H1 (cell line): ENCODE results near the gene FOXA3. TPM values are rescaled to one million over a fixed set of nuclear protein-coding genes. Genes with fewer than 3 reads are reported as not detected.

ENCODE experiments used
- CTCF ChIA-PET: fragments of 300-600 bp; sonication (Branson Sonifier 250); formaldehyde crosslinking; loops from one replicate; lab custom pipeline; 2021; ENCODE audit not compliant: partially characterized antibody; lab: Charles Lee
- POLR2A ChIA-PET: fragments of 300-600 bp; sonication (Branson Sonifier 250); formaldehyde crosslinking; loops from one replicate; lab custom pipeline; 2021; ENCODE audit warnings: inconsistent platforms; ENCODE audit not compliant: partially characterized antibody; lab: Charles Lee
- DNase-seq, 2 experiments: peaks; one replicate each; pipeline versions ENCODE4 v3.0.0 to v3.0.0-alpha.2; 2010 to 2022; ENCODE audit warnings: low spot score in 2 of 2, low read depth in 1 of 2, mixed read lengths in 1 of 2
- FAIRE-seq: peaks from 2 replicates; lab custom pipeline; 2011; peaks lifted over from hg19 to GRCh38; lab: Jason Lieb, UNC
- H2AFZ ChIP-seq: 2 replicates; pipeline ENCODE4 v1.8.1; 2012; ENCODE audit warnings: low read length, inconsistent platforms
- H2AK5ac ChIP-seq: 2 replicates; pipeline ENCODE4 v1.6.1; 2013; ENCODE audit warnings: low read depth, low read length
- H2BK120ac ChIP-seq: replicated peaks from 2 replicates; pipeline ENCODE3; 2013; ENCODE audit warnings: low read depth, low read length, inconsistent platforms
- H2BK12ac ChIP-seq: 2 replicates; pipeline ENCODE4 v1.6.1; 2013; ENCODE audit warnings: low read depth, low read length
- H2BK15ac ChIP-seq: 2 replicates; pipeline ENCODE4 v1.6.1; 2013; ENCODE audit warnings: low read length
- H2BK20ac ChIP-seq: 2 replicates; pipeline ENCODE4 v1.6.1; 2013; ENCODE audit warnings: low read length
- H2BK5ac ChIP-seq: 2 replicates; pipeline ENCODE4 v1.6.1; 2013; ENCODE audit warnings: low read depth, low read length
- H3K14ac ChIP-seq: 2 replicates; pipeline ENCODE4 v1.6.1; 2013; ENCODE audit warnings: inconsistent platforms; ENCODE audit not compliant: insufficient read length
- H3K18ac ChIP-seq: 2 replicates; pipeline ENCODE4 v1.6.1; 2013; ENCODE audit warnings: low read length; ENCODE audit errors: extremely low read depth
- H3K23ac ChIP-seq: 2 replicates; pipeline ENCODE4 v1.6.1; 2013; ENCODE audit warnings: inconsistent platforms; ENCODE audit not compliant: insufficient read length
- H3K23me2 ChIP-seq: 2 replicates; pipeline ENCODE4 v1.6.1; 2013; ENCODE audit warnings: low read depth, low read length
- H3K27ac ChIP-seq: 2 replicates; pipeline ENCODE4 v1.6.1; 2011; ENCODE audit warnings: low read depth, low read length, inconsistent platforms
- H3K27me3 ChIP-seq, 4 experiments: replicated peaks in 1 of 4; 1 replicate in 1 of 4; 2 replicates in 3 of 4; pipeline versions ENCODE4 v1.6.1 to v1.8.1; 2011 to 2013; ENCODE audit warnings: low read length in 3 of 4, mild to moderate bottlenecking in 3 of 4, inconsistent platforms in 2 of 4, mixed read lengths in 2 of 4, moderate library complexity in 1 of 4; ENCODE audit not compliant: control insufficient read depth in 3 of 4, insufficient read depth in 3 of 4; ENCODE audit errors: extremely low read depth in 1 of 4
- H3K36me3 ChIP-seq, 4 experiments: 2 replicates each; pipeline versions ENCODE4 v1.6.1 to v1.8.1; 2011 to 2013; ENCODE audit warnings: mild to moderate bottlenecking in 4 of 4, low read length in 3 of 4, moderate library complexity in 2 of 4, control low read depth in 1 of 4, inconsistent platforms in 1 of 4; ENCODE audit not compliant: insufficient read depth in 4 of 4, control insufficient read depth in 2 of 4
- H3K4ac ChIP-seq: replicated peaks from 2 replicates; pipeline ENCODE3; 2013; ENCODE audit warnings: low read length, low read depth, mixed read lengths, inconsistent platforms; ENCODE audit not compliant: insufficient read length
- H3K4me1 ChIP-seq, 4 experiments: replicated peaks in 1 of 4; 1 replicate in 1 of 4; 2 replicates in 3 of 4; pipeline versions ENCODE4 v1.6.1 to v1.8.1; 2011 to 2013; ENCODE audit warnings: low read length in 3 of 4, inconsistent platforms in 2 of 4, mixed read lengths in 1 of 4; ENCODE audit not compliant: insufficient read depth in 4 of 4, control insufficient read depth in 3 of 4
- H3K4me2 ChIP-seq, 2 experiments: 2 replicates each; pipeline versions ENCODE4 v1.6.1 to v1.8.1; 2011 to 2013; ENCODE audit warnings: low read depth in 2 of 2, low read length in 2 of 2, control low read depth in 1 of 2, inconsistent platforms in 1 of 2, mild to moderate bottlenecking in 1 of 2; ENCODE audit not compliant: insufficient read depth in 1 of 2
- H3K4me3 ChIP-seq, 4 experiments: fragments of 200-600, 300-600 bp in 1 of 4; sonication (generic), shearing (Covaris generic), sonication (Bioruptor Twin) in 1 of 4; 2 replicates each; pipeline versions ENCODE4 v1.5.1 to v1.8.1; 2011 to 2016; ENCODE audit warnings: low read length in 4 of 4, low read depth in 3 of 4, control low read depth in 2 of 4, inconsistent platforms in 2 of 4, mild to moderate bottlenecking in 2 of 4, mixed read lengths in 1 of 4, moderate library complexity in 1 of 4; ENCODE audit not compliant: insufficient read depth in 2 of 4; ENCODE audit errors: extremely low read depth in 1 of 4
- H3K56ac ChIP-seq: replicated peaks from 2 replicates; pipeline ENCODE3; 2013; ENCODE audit warnings: low read depth, mild to moderate bottlenecking, mixed read lengths, low read length, inconsistent platforms; ENCODE audit not compliant: insufficient read length
- H3K79me1 ChIP-seq: 2 replicates; pipeline ENCODE4 v1.6.1; 2013; ENCODE audit warnings: low read depth, low read length, control low read depth
- H3K79me2 ChIP-seq, 2 experiments: 2 replicates each; pipeline versions ENCODE4 v1.6.1 to v1.8.1; 2012 to 2013; ENCODE audit warnings: low read length in 2 of 2, mild to moderate bottlenecking in 2 of 2, inconsistent platforms in 1 of 2; ENCODE audit not compliant: insufficient read depth in 2 of 2, control insufficient read depth in 1 of 2
- H3K9ac ChIP-seq, 4 experiments: replicated peaks in 1 of 4; 1 replicate in 1 of 4; 2 replicates in 3 of 4; pipeline versions ENCODE4 v1.6.1 to v1.8.1; 2011 to 2013; ENCODE audit warnings: low read depth in 3 of 4, low read length in 3 of 4, control low read depth in 2 of 4, mild to moderate bottlenecking in 2 of 4, moderate library complexity in 2 of 4, inconsistent platforms in 1 of 4; ENCODE audit errors: extremely low read depth in 1 of 4
- H3K9me3 ChIP-seq, 2 experiments: 2 replicates each; pipeline versions ENCODE4 v1.6.1 to v1.8.1; 2012 to 2013; ENCODE audit warnings: mild to moderate bottlenecking in 2 of 2, moderate library complexity in 2 of 2, control low read depth in 1 of 2, inconsistent platforms in 1 of 2, low read depth in 1 of 2, low read length in 1 of 2, mixed read lengths in 1 of 2; ENCODE audit not compliant: insufficient read depth in 2 of 2
- H4K20me1 ChIP-seq, 2 experiments: replicated peaks in 1 of 2; 2 replicates each; pipeline versions ENCODE3 to v1.8.1; 2011 to 2013; ENCODE audit warnings: inconsistent platforms in 2 of 2, low read length in 2 of 2, mild to moderate bottlenecking in 1 of 2; ENCODE audit not compliant: insufficient read depth in 2 of 2, control insufficient read depth in 1 of 2
- H4K5ac ChIP-seq: 2 replicates; pipeline ENCODE4 v1.6.1; 2013; ENCODE audit warnings: low read length, low read depth, mixed read lengths, inconsistent platforms; ENCODE audit not compliant: insufficient read length
- H4K8ac ChIP-seq: 2 replicates; pipeline ENCODE4 v1.8.0; 2013; ENCODE audit warnings: mild to moderate bottlenecking, moderate library complexity, low read length, inconsistent platforms; ENCODE audit not compliant: insufficient read depth; ENCODE audit errors: extremely low read depth
- H4K91ac ChIP-seq: replicated peaks from 2 replicates; pipeline ENCODE3; 2013; ENCODE audit warnings: low read length, mixed read lengths, inconsistent platforms; ENCODE audit not compliant: insufficient read length
- CBX5 ChIP-seq: fragments of 300-800, 300-1000 bp; sonication (generic); IDR thresholded peaks from 2 replicates; pipeline ENCODE4 v1.7.1; 2016; ENCODE audit warnings: antibody characterized with exemption, low read length, low read depth
- CEBPB ChIP-seq: IDR thresholded peaks from 2 replicates; pipeline ENCODE4 v1.6.1; 2012; ENCODE audit warnings: low read depth, low read length
- CREB1 ChIP-seq: IDR thresholded peaks from 2 replicates; pipeline ENCODE4 v1.6.1; 2012; ENCODE audit warnings: inconsistent platforms
- FOSL1 ChIP-seq: IDR thresholded peaks from 2 replicates; pipeline ENCODE4 v1.6.1; 2011; ENCODE audit warnings: mild to moderate bottlenecking, low read depth, low read length, moderate library complexity; ENCODE audit not compliant: insufficient read depth
- JUND ChIP-seq: IDR thresholded peaks from 2 replicates; pipeline ENCODE4 v1.6.1; 2011; ENCODE audit warnings: mild to moderate bottlenecking, improper control_type of control experiment, low read length
- KDM5A ChIP-seq: fragments of 200-600 bp; IDR thresholded peaks from 2 replicates; pipeline ENCODE4 v1.7.1; 2012; ENCODE audit warnings: mild to moderate bottlenecking, low read length, inconsistent platforms, mixed read lengths
- RXRA ChIP-seq: IDR thresholded peaks from 2 replicates; pipeline ENCODE4 v1.6.1; 2011; ENCODE audit warnings: low read depth, mild to moderate bottlenecking, low read length, moderate library complexity; ENCODE audit not compliant: insufficient read depth
- ZNF274 ChIP-seq: IDR thresholded peaks from 2 replicates; pipeline ENCODE4 v1.7.0; 2012; ENCODE audit warnings: low read length, borderline replicate concordance; ENCODE audit errors: extremely low read depth
- WGBS, 2 experiments: shearing (Covaris generic) in 1 of 2; methylation state at CpG; one replicate each; pipeline versions ENCODE4 v1.1.6 to v1.1.7; 2013 to 2015; ENCODE audit warnings: low lambda C conversion rate in 2 of 2, mixed read lengths in 2 of 2, inconsistent platforms in 1 of 2, low coverage in 1 of 2, missing lambda C conversion rate in 1 of 2; ENCODE audit not compliant: insufficient replicate concordance in 2 of 2, insufficient coverage in 1 of 2, insufficient read length in 1 of 2; ENCODE audit errors: extremely low coverage in 1 of 2, missing lambda C conversion rate in 1 of 2; 5-methylcytosine and 5-hydroxymethylcytosine counted together
- polyA plus RNA-seq, 7 experiments: library from polyadenylated mRNA; depleted of rRNA in 3 of 7; stranded (reverse) in 5 of 7; unstranded in 2 of 7; fragments of >200 nt in 5 of 7; fragments of 200-250 nt in 2 of 7; gene quantifications; 1 replicate in 5 of 7; 2 replicates in 1 of 7; 4 replicates in 1 of 7; pipeline versions ENCODE4 v1.2.1 to v1.2.3, GENCODE V29; 2011 to 2013; ENCODE audit warnings: missing spikeins in 2 of 7, mixed read lengths in 2 of 7
- total RNA-seq: library from RNA; stranded (reverse); fragmentation: NEBNext Ultra II Directional; extraction: Animal tissue kit (Norgen Biotek cat#: 25700); gene quantifications from 2 replicates; pipeline ENCODE4 v1.2.1, GENCODE V29; 2021
- TF ChIP-seq, protein P1 (sequence below): IDR thresholded peaks from 2 replicates; pipeline ENCODE4 v1.6.1; 2012; ENCODE audit warnings: low read length, inconsistent platforms

The FOXA3 gene
- total and polyA plus RNA-seq, 2 of the 8 experiments (the other 6 are each of a cell fraction or from before 2014, with no cell fraction given) = 20.2 to 49.1 TPM

DNA sequence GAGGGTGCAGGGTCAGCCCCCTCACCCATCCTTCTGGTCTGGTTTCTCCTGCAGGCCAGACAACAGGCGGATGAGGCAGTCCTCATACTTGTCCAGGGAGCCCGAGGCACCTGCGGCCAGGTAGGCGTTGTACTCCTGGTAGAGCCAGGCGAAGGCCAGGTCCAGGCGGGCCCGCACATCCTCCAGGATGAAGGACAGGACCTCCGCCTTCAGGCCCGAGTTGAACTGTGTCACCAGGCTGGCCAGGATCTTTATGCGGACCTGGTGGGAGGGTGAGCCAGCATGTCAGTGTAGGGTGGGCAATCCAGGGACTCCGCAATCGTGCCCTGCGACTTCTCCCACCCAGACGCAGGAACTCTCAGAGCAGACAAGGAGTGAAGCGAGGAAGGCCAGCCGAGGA lies 35.2 kb upstream of the FOXA3 start:
- H4K91ac ChIP-seq = no peak overlapping the region
- no peak for DNase-seq
- H3K4me2 ChIP-seq = no peak overlapping the region
- H3K4me3 ChIP-seq = no peak overlapping the region
- no peak overlapping the region for H3K9ac ChIP-seq
- peaks cover 3 to 17% of the 10 kb centered on the region in 2 experiments for H4K20me1 ChIP-seq
- CTCF ChIA-PET = interaction anchor here (0.9 to 5.3 kb wide), 6 partner anchors 11 to 140 kb away, joined by 3 to 42 read pairs (median 6); no protein-coding TSS in a partner anchor
- no peak overlapping the region for H2BK5ac ChIP-seq
- no peak overlapping the region for H3K14ac ChIP-seq
- 0 out of 2 replicates have a peak, but pooled peaks cover 1% of the 10 kb centered on the region for H3K23me2 ChIP-seq
- peaks cover 50 to 74% (median 65%) of the 10 kb centered on the region in 4 experiments for H3K36me3 ChIP-seq
- H3K27ac ChIP-seq = no peak overlapping the region
- no peak overlapping the region for H2BK15ac ChIP-seq
- H3K79me2 ChIP-seq = no peaks in the 10 kb centered on the region
- no peaks in the 10 kb centered on the region for H3K4me1 ChIP-seq
- H3K56ac ChIP-seq = no peak overlapping the region
- POLR2A ChIA-PET = interaction anchor here (0.9 to 3.6 kb wide), 4 partner anchors 10 to 30 kb away, joined by 3 to 22 read pairs (median 4); partner anchors contain the start of gene RSPH6A
- no peak overlapping the region for H4K8ac ChIP-seq
- no peak overlapping the region for H2AK5ac ChIP-seq
- H3K23ac ChIP-seq = no peak overlapping the region
- H3K9me3 ChIP-seq = no peaks in the 10 kb centered on the region
- no peak overlapping the region for H3K4ac ChIP-seq
- no peaks in the 10 kb centered on the region for H3K27me3 ChIP-seq
- no peak overlapping the region for H4K5ac ChIP-seq
- no peak overlapping the region for H2BK12ac ChIP-seq
- no peak for FAIRE-seq
- H3K79me1 ChIP-seq = no peaks in the 10 kb centered on the region
- TF ChIP-seq CREB1 = no peak
- TF ChIP-seq RXRA = no peak
- no peak for TF ChIP-seq FOSL1
- TF ChIP-seq CEBPB = no peak
- no peak for TF ChIP-seq ZNF274
- no peak for TF ChIP-seq CBX5
- TF ChIP-seq JUND = no peak
- TF ChIP-seq, protein P1, sequence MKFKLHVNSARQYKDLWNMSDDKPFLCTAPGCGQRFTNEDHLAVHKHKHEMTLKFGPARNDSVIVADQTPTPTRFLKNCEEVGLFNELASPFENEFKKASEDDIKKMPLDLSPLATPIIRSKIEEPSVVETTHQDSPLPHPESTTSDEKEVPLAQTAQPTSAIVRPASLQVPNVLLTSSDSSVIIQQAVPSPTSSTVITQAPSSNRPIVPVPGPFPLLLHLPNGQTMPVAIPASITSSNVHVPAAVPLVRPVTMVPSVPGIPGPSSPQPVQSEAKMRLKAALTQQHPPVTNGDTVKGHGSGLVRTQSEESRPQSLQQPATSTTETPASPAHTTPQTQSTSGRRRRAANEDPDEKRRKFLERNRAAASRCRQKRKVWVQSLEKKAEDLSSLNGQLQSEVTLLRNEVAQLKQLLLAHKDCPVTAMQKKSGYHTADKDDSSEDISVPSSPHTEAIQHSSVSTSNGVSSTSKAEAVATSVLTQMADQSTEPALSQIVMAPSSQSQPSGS = no peak
- no peak for TF ChIP-seq KDM5A
- no peak overlapping the region for H2BK20ac ChIP-seq
- H3K18ac ChIP-seq = no peak overlapping the region
- 88% methylated on average over 16 of the region's 16 CpGs; no CpG with 5 or more reads in 1 of the 2 experiments for WGBS, 2 experiments
- H2BK120ac ChIP-seq = no peak overlapping the region
- H2AFZ ChIP-seq = no peak overlapping the region
